IMR-90 (cell line): ENCODE results near the gene SHLD1. TPM values are rescaled to one million over a fixed set of nuclear protein-coding genes. Genes with fewer than 3 reads are reported as not detected.
A peak's percentile ranks its signal among the peaks of the same experiment; 100 is the strongest.

Experiments used
- ATAC-seq: fragments of 200-7000 bp; cut with Tn5 transposase; 2 replicates; pipeline ENCODE4 v1.9.1; 2020; ENCODE audit warnings: low read depth, mild to moderate bottlenecking, moderate library complexity
- BruUV-seq: library from RNA; stranded (reverse); fragments of 400-500 nt; replicated peaks from 2 replicates; lab custom pipeline; 2021; lab: Mats Ljungman, UMichigan
- CTCF ChIA-PET: fragments of 300-600 bp; formaldehyde crosslinking; extraction: SDS; loops from one replicate; lab custom pipeline; 2021; ENCODE audit warnings: antibody characterized with exemption; lab: Yijun Ruan, JAX
- POLR2A ChIA-PET: fragments of 300-600 bp; sonication (Branson Sonifier 250); formaldehyde crosslinking; loops from one replicate; lab custom pipeline; 2022; ENCODE audit warnings: antibody characterized with exemption; ENCODE audit not compliant: unreplicated experiment; lab: Charles Lee
- DNase-seq: peaks from one replicate; pipeline ENCODE4 v3.0.0; 2013
- H2AFZ ChIP-seq: replicated peaks from 2 replicates; pipeline ENCODE3; 2013; ENCODE audit warnings: low read length, mild to moderate bottlenecking; ENCODE audit not compliant: poor library complexity
- H2AK5ac ChIP-seq: 2 replicates; pipeline ENCODE4 v1.6.1; 2013; ENCODE audit warnings: low read depth, low read length, inconsistent platforms
- H2AK9ac ChIP-seq: replicated peaks from 2 replicates; pipeline ENCODE3; 2013; ENCODE audit warnings: mild to moderate bottlenecking, low read depth, low read length, moderate library complexity; ENCODE audit not compliant: poor library complexity
- H2BK120ac ChIP-seq: 2 replicates; pipeline ENCODE4 v1.6.1; 2013; ENCODE audit warnings: low read depth, low read length, inconsistent platforms
- H2BK15ac ChIP-seq: 3 replicates; pipeline ENCODE4 v1.6.1; 2013; ENCODE audit warnings: low read depth, low read length, inconsistent platforms
- H2BK20ac ChIP-seq: 2 replicates; pipeline ENCODE4 v1.6.1; 2013; ENCODE audit warnings: low read depth, mild to moderate bottlenecking, inconsistent platforms, low read length, moderate library complexity
- H2BK5ac ChIP-seq: 2 replicates; pipeline ENCODE4 v1.6.1; 2013; ENCODE audit warnings: mild to moderate bottlenecking, low read depth, low read length, inconsistent platforms; ENCODE audit not compliant: poor library complexity, severe bottlenecking
- H3K14ac ChIP-seq: replicated peaks from 2 replicates; pipeline ENCODE4 v1.6.1; 2013; ENCODE audit warnings: low read depth, low read length, inconsistent platforms
- H3K18ac ChIP-seq: 2 replicates; pipeline ENCODE4 v1.6.1; 2013; ENCODE audit warnings: low read depth, low read length, control low read depth
- H3K23ac ChIP-seq: 2 replicates; pipeline ENCODE4 v1.6.1; 2013; ENCODE audit warnings: low read depth, low read length, inconsistent platforms
- H3K27ac ChIP-seq: 2 replicates; pipeline ENCODE4 v1.5.1; 2013; ENCODE audit warnings: mild to moderate bottlenecking, control low read depth, low read length; ENCODE audit not compliant: insufficient read depth
- H3K27me3 ChIP-seq: 2 replicates; pipeline ENCODE4 v1.6.1; 2013; ENCODE audit warnings: low read length; ENCODE audit not compliant: control insufficient read depth, insufficient read depth
- H3K36me3 ChIP-seq: 2 replicates; pipeline ENCODE4 v1.6.1; 2013; ENCODE audit warnings: low read length, mixed read lengths; ENCODE audit not compliant: control insufficient read depth, insufficient read depth
- H3K4ac ChIP-seq: 2 replicates; pipeline ENCODE4 v1.6.1; 2013; ENCODE audit warnings: low read depth, low read length, inconsistent platforms
- H3K4me1 ChIP-seq: 2 replicates; pipeline ENCODE4 v1.6.1; 2013; ENCODE audit warnings: low read length, mixed read lengths; ENCODE audit not compliant: control insufficient read depth, insufficient read depth
- H3K4me2 ChIP-seq: 2 replicates; pipeline ENCODE4 v1.6.1; 2013; ENCODE audit warnings: low read depth, mild to moderate bottlenecking, control low read depth, low read length, moderate library complexity
- H3K4me3 ChIP-seq: 2 replicates; pipeline ENCODE4 v1.5.1; 2013; ENCODE audit warnings: low read depth, mild to moderate bottlenecking, control low read depth, low read length, moderate library complexity; ENCODE audit not compliant: insufficient read depth
- H3K56ac ChIP-seq: 2 replicates; pipeline ENCODE4 v1.6.1; 2013; ENCODE audit warnings: low read length, inconsistent platforms; ENCODE audit not compliant: insufficient read depth; ENCODE audit errors: extremely low read depth
- H3K79me1 ChIP-seq, 2 experiments: 2 replicates each; pipeline ENCODE4 v1.6.1; 2013; ENCODE audit warnings: low read length in 2 of 2, inconsistent platforms in 1 of 2, low read depth in 1 of 2
- H3K9ac ChIP-seq: 2 replicates; pipeline ENCODE4 v1.6.1; 2013; ENCODE audit warnings: low read depth, low read length, control low read depth
- H3K9me1 ChIP-seq: 2 replicates; pipeline ENCODE4 v1.6.1; 2013; ENCODE audit warnings: low read length, inconsistent platforms; ENCODE audit not compliant: insufficient read depth
- H3K9me3 ChIP-seq: 2 replicates; pipeline ENCODE4 v1.6.1; 2013; ENCODE audit warnings: low read length; ENCODE audit not compliant: control insufficient read depth, insufficient read depth
- H4K20me1 ChIP-seq: 2 replicates; pipeline ENCODE4 v1.6.1; 2013; ENCODE audit warnings: low read length, inconsistent platforms; ENCODE audit not compliant: insufficient read depth
- H4K5ac ChIP-seq: 2 replicates; pipeline ENCODE4 v1.6.1; 2013; ENCODE audit warnings: mild to moderate bottlenecking, low read depth, low read length, control low read depth
- H4K8ac ChIP-seq, 2 experiments: 2 replicates each; pipeline ENCODE4 v1.6.1; 2013; ENCODE audit warnings: low read depth in 2 of 2, low read length in 2 of 2, control low read depth in 1 of 2, inconsistent platforms in 1 of 2
- H4K91ac ChIP-seq: 2 replicates; pipeline ENCODE4 v1.6.1; 2013; ENCODE audit warnings: low read depth, low read length, inconsistent platforms; ENCODE audit not compliant: insufficient read depth
- BHLHE40 ChIP-seq: fragments of 150-350 bp; IDR thresholded peaks from 2 replicates; pipeline ENCODE4 v1.6.1; 2016; ENCODE audit warnings: mild to moderate bottlenecking, low read depth, low read length
- CEBPB ChIP-seq: IDR thresholded peaks from 2 replicates; pipeline ENCODE4 v1.6.1; 2012; ENCODE audit warnings: low read depth, low read length, improper control_type of control experiment
- CHD1 ChIP-seq: IDR thresholded peaks from 2 replicates; pipeline ENCODE4 v1.6.1; 2012; ENCODE audit warnings: low read depth, low read length, improper control_type of control experiment
- CTCF ChIP-seq: conservative IDR thresholded peaks from 2 replicates; pipeline ENCODE4 v1.5.1; 2012; ENCODE audit warnings: mild to moderate bottlenecking, low read depth, low read length, improper control_type of control experiment
- ELK1 ChIP-seq: fragments of 150-350 bp; IDR thresholded peaks from 2 replicates; pipeline ENCODE4 v1.6.1; 2016; ENCODE audit warnings: low read depth, mild to moderate bottlenecking, low read length, moderate library complexity, borderline replicate concordance
- FOS ChIP-seq: fragments of 150-350 bp; IDR thresholded peaks from 2 replicates; pipeline ENCODE4 v1.6.1; 2016; ENCODE audit warnings: low read depth, low read length
- MAFK ChIP-seq: IDR thresholded peaks from 2 replicates; pipeline ENCODE4 v1.6.1; 2012; ENCODE audit warnings: low read depth, low read length, improper control_type of control experiment
- MAZ ChIP-seq: IDR thresholded peaks from 2 replicates; pipeline ENCODE4 v1.6.1; 2012; ENCODE audit warnings: low read depth, mild to moderate bottlenecking, low read length, improper control_type of control experiment, moderate library complexity, borderline replicate concordance
- MXI1 ChIP-seq: IDR thresholded peaks from 2 replicates; pipeline ENCODE4 v1.6.1; 2012; ENCODE audit warnings: low read depth, mild to moderate bottlenecking, low read length, moderate library complexity, borderline replicate concordance
- POLR2A ChIP-seq: IDR thresholded peaks from 2 replicates; pipeline ENCODE4 v1.6.1; 2012; ENCODE audit warnings: mild to moderate bottlenecking, low read depth, low read length
- RAD21 ChIP-seq: IDR thresholded peaks from 2 replicates; pipeline ENCODE4 v1.6.1; 2012; ENCODE audit warnings: low read length, improper control_type of control experiment
- RCOR1 ChIP-seq: IDR thresholded peaks from 2 replicates; pipeline ENCODE4 v1.6.1; 2012; ENCODE audit warnings: mild to moderate bottlenecking, low read length, improper control_type of control experiment; ENCODE audit not compliant: insufficient replicate concordance
- RFX5 ChIP-seq: IDR thresholded peaks from 2 replicates; pipeline ENCODE4 v1.8.0; 2012; ENCODE audit warnings: low read depth, mild to moderate bottlenecking, low read length, moderate library complexity
- SMC3 ChIP-seq: fragments of 150-350 bp; IDR thresholded peaks from 2 replicates; pipeline ENCODE4 v1.6.1; 2016; ENCODE audit warnings: low read depth, mild to moderate bottlenecking, antibody characterized with exemption, low read length, moderate library complexity
- USF2 ChIP-seq: fragments of 150-350 bp; IDR thresholded peaks from 2 replicates; pipeline ENCODE4 v1.6.1; 2017; ENCODE audit warnings: mild to moderate bottlenecking, antibody characterized with exemption, low read length, low read depth
- WGBS, 2 experiments: methylation state at CpG; one replicate each; pipeline versions ENCODE4 v1.1.5 to v1.1.7; 2013; ENCODE audit warnings: missing lambda C conversion rate in 2 of 2; ENCODE audit not compliant: insufficient read length in 1 of 2; ENCODE audit errors: extremely low coverage in 2 of 2; 5-methylcytosine and 5-hydroxymethylcytosine counted together
- dilution Hi-C: fragments of 300-500 bp; cut with HindIII; formaldehyde crosslinking; loops from one replicate; pipeline ENCODE4 v1.14.3; 2018; ENCODE audit warnings: low sequenced_read_pairs; ENCODE audit not compliant: unreplicated experiment
- in situ Hi-C: fragments of 300-500 bp; cut with MboI; formaldehyde crosslinking; loops from 3 replicates; pipeline ENCODE4 v1.14.3; 2019; ENCODE audit warnings: low sequenced_read_pairs, inconsistent platforms, mixed read lengths
- intact Hi-C: fragments of 100-400 bp; cut with micrococcal nuclease; formaldehyde crosslinking; loops from 2 replicates; pipeline ENCODE4 v1.10.0; 2022
- polyA plus RNA-seq, 3 experiments: library from polyadenylated mRNA; depleted of rRNA; stranded (reverse); fragments of >200 nt; gene quantifications; 2 replicates each; pipeline ENCODE4 v1.2.3, GENCODE V29; 2012; ENCODE audit warnings: low replicate concordance in 1 of 3
- total RNA-seq: library from RNA; depleted of rRNA; stranded (reverse); fragments of >200 nt; gene quantifications from 2 replicates; pipeline ENCODE4 v1.2.3, GENCODE V29; 2012

Gene SHLD1
- total and polyA plus RNA-seq, 2 of the 4 experiments (the other 2 are of a cell fraction), result 2.6 to 3.0 TPM

GRCh38 chr20:5741089-5741488 is 9.1 kb upstream of the SHLD1 start:
- no peak overlapping the region for H3K4me2 ChIP-seq
- H3K9ac ChIP-seq, result no peak overlapping the region
- TF ChIP-seq RCOR1 (no peak), SMC3 (no peak), FOS (no peak), CTCF (no peak), CHD1 (no peak), RAD21 (no peak), MAFK (no peak), MXI1 (no peak), CEBPB (no peak), BHLHE40 (no peak), RFX5 (no peak), ELK1 (no peak), POLR2A (no peak), USF2 (no peak), MAZ (no peak)
- no peak overlapping the region for H2BK120ac ChIP-seq
- H3K36me3 ChIP-seq, result no peaks in the 10 kb centered on the region
- no peaks in the 10 kb centered on the region for H3K79me1 ChIP-seq
- ATAC-seq, result no peak; the same call in 1 of the 2 replicates
- H2BK5ac ChIP-seq, result peak overlapping the region; percentile 56
- no peaks in the 10 kb centered on the region for H3K27me3 ChIP-seq
- no peak overlapping the region for H4K8ac ChIP-seq
- in situ Hi-C loops, result no loop called here
- peak overlapping the region; percentile 85 for H3K18ac ChIP-seq
- H3K4ac ChIP-seq, result 0 out of 2 replicates have a peak overlapping the region, but pooled peaks have one; percentile 1
- no peak overlapping the region for H2BK20ac ChIP-seq
- no peak overlapping the region for H2BK15ac ChIP-seq
- H3K23ac ChIP-seq, result no peak overlapping the region
- dilution Hi-C loops, result no loop called here
- CTCF ChIA-PET, result interaction anchor here (1.0 kb wide), 1 partner anchor 10 kb away, joined by 3 read pairs; no protein-coding TSS in a partner anchor
- 60% methylated on average over 1 of the region's 2 CpGs; no CpG with 5 or more reads in 1 of the 2 experiments for WGBS, 2 experiments
- H3K4me3 ChIP-seq, result no peak overlapping the region
- peak overlapping the region; percentile 23; the same call in 1 of the 2 replicates for H4K5ac ChIP-seq
- peak; percentile 76 for DNase-seq
- no peak overlapping the region for H3K14ac ChIP-seq
- H4K91ac ChIP-seq, result peak overlapping the region; percentile 8; the same call in 1 of the 2 replicates
- H3K27ac ChIP-seq, result no peak overlapping the region; the same call in 1 of the 2 replicates
- H2AFZ ChIP-seq, result no peak overlapping the region
- no TSS peak for BruUV-seq
- H3K9me1 ChIP-seq, result peaks cover 8% of the 10 kb centered on the region
- intact Hi-C loops, result no loop called here
- no peaks in the 10 kb centered on the region for H3K9me3 ChIP-seq
- H4K20me1 ChIP-seq, result no peaks in the 10 kb centered on the region
- H2AK9ac ChIP-seq, result no peak overlapping the region
- H2AK5ac ChIP-seq, result no peak overlapping the region
- POLR2A ChIA-PET, result interaction anchor here (1.2 kb wide), 1 partner anchor 9 kb away, joined by 4 read pairs; the partner anchor contains the start of gene SHLD1
- no peak overlapping the region for H3K56ac ChIP-seq
- peaks cover 12% of the 10 kb centered on the region for H3K4me1 ChIP-seq
